ENCODE results near the gene FGFR3.

Gene FGFR3

GRCh38 chr4:1784395-1784788, 8.7 kb upstream of the FGFR3 start:
- no peak for FAIRE-seq
- DNase-seq (ENCODE audit: insufficient read length), result no peak
- TF ChIP-seq POLR2A (IDR thresholded peaks at IDR 0.05; ENCODE audit: low read depth, low read length) (no peak), TAF1 (IDR thresholded peaks at IDR 0.05; ENCODE audit: borderline replicate concordance, low read depth, low read length) (no peak), POLR2AphosphoS5 (IDR thresholded peaks at IDR 0.05; ENCODE audit: low read depth, low read length) (no peak)

GRCh38 chr4:1784789-1785591, 8.1 kb upstream of the FGFR3 start:
- DNase-seq (ENCODE audit: insufficient read length), result no peak
- TF ChIP-seq POLR2A (IDR thresholded peaks at IDR 0.05; ENCODE audit: low read depth, low read length) (no peak), POLR2AphosphoS5 (IDR thresholded peaks at IDR 0.05; ENCODE audit: low read depth, low read length) (no peak), TAF1 (IDR thresholded peaks at IDR 0.05; ENCODE audit: borderline replicate concordance, low read depth, low read length) (no peak)
- FAIRE-seq, result no peak

GRCh38 chr4:1785592-1785991, 7.5 kb upstream of the FGFR3 start:
- FAIRE-seq (no peak), DNase-seq (ENCODE audit: insufficient read length) (no peak)
- TF ChIP-seq TAF1 (IDR thresholded peaks at IDR 0.05; ENCODE audit: borderline replicate concordance, low read depth, low read length) (no peak), POLR2A (IDR thresholded peaks at IDR 0.05; ENCODE audit: low read depth, low read length) (no peak), POLR2AphosphoS5 (IDR thresholded peaks at IDR 0.05; ENCODE audit: low read depth, low read length) (no peak)

GRCh38 chr4:1786544-1787362, 6.3 kb upstream of the FGFR3 start:
- no peak for TF ChIP-seq POLR2AphosphoS5 (IDR thresholded peaks at IDR 0.05; ENCODE audit: low read depth, low read length)
- no peak for TF ChIP-seq POLR2A (IDR thresholded peaks at IDR 0.05; ENCODE audit: low read depth, low read length)
- no peak for TF ChIP-seq TAF1 (IDR thresholded peaks at IDR 0.05; ENCODE audit: borderline replicate concordance, low read depth, low read length)
- FAIRE-seq, result no peak
- no peak for DNase-seq (ENCODE audit: insufficient read length)

GRCh38 chr4:1787411-1788077, 5.5 kb upstream of the FGFR3 start:
- no peak for DNase-seq (ENCODE audit: insufficient read length)
- TF ChIP-seq POLR2AphosphoS5 (IDR thresholded peaks at IDR 0.05; ENCODE audit: low read depth, low read length) (no peak), POLR2A (IDR thresholded peaks at IDR 0.05; ENCODE audit: low read depth, low read length) (no peak), TAF1 (IDR thresholded peaks at IDR 0.05; ENCODE audit: borderline replicate concordance, low read depth, low read length) (no peak)
- no peak for FAIRE-seq

GRCh38 chr4:1788254-1788973, 4.7 kb upstream of the FGFR3 start:
- TF ChIP-seq POLR2A (IDR thresholded peaks at IDR 0.05; ENCODE audit: low read depth, low read length) (no peak), TAF1 (IDR thresholded peaks at IDR 0.05; ENCODE audit: borderline replicate concordance, low read depth, low read length) (no peak), POLR2AphosphoS5 (IDR thresholded peaks at IDR 0.05; ENCODE audit: low read depth, low read length) (no peak)
- no peak for FAIRE-seq
- DNase-seq (ENCODE audit: insufficient read length), result no peak

GRCh38 chr4:1789552-1789951, 3.5 kb upstream of the FGFR3 start:
- FAIRE-seq (no peak), DNase-seq (ENCODE audit: insufficient read length) (no peak)
- TF ChIP-seq POLR2AphosphoS5 (IDR thresholded peaks at IDR 0.05; ENCODE audit: low read depth, low read length) (no peak), TAF1 (IDR thresholded peaks at IDR 0.05; ENCODE audit: borderline replicate concordance, low read depth, low read length) (no peak), POLR2A (IDR thresholded peaks at IDR 0.05; ENCODE audit: low read depth, low read length) (no peak)

- TF ChIP-seq POLR2AphosphoS5 (IDR thresholded peaks at IDR 0.05; ENCODE audit: low read depth, low read length) (no peak), TAF1 (IDR thresholded peaks at IDR 0.05; ENCODE audit: borderline replicate concordance, low read depth, low read length) (no peak), POLR2A (IDR thresholded peaks at IDR 0.05; ENCODE audit: low read depth, low read length) (no peak)
- FAIRE-seq (no peak), DNase-seq (ENCODE audit: insufficient read length) (no peak)
These were observed 3.1 kb upstream of the FGFR3 start for GRCh38 chr4:1790005-1790404.

- TF ChIP-seq TAF1 (IDR thresholded peaks at IDR 0.05; ENCODE audit: borderline replicate concordance, low read depth, low read length) (no peak), POLR2AphosphoS5 (IDR thresholded peaks at IDR 0.05; ENCODE audit: low read depth, low read length) (no peak), POLR2A (IDR thresholded peaks at IDR 0.05; ENCODE audit: low read depth, low read length) (no peak)
- FAIRE-seq (no peak), DNase-seq (ENCODE audit: insufficient read length) (no peak)
These were observed 798 bp upstream of the FGFR3 start for GRCh38 chr4:1792158-1792831.

- TF ChIP-seq POLR2A (IDR thresholded peaks at IDR 0.05; ENCODE audit: low read depth, low read length) (no peak), TAF1 (IDR thresholded peaks at IDR 0.05; ENCODE audit: borderline replicate concordance, low read depth, low read length) (no peak), POLR2AphosphoS5 (IDR thresholded peaks at IDR 0.05; ENCODE audit: low read depth, low read length) (no peak)
These were observed 375 bp downstream of the FGFR3 start for GRCh38 chr4:1793496-1793840.

More at GRCh38 chr4:1793496-1793840, 375 bp downstream of the FGFR3 start:
- FAIRE-seq (no peak), DNase-seq (ENCODE audit: insufficient read length) (no peak)

Measured in GM12892 (cell line).